IMR-90 (cell line): ENCODE measurements around the gene CRACDL. TPM values are rescaled to one million over a fixed set of nuclear protein-coding genes. Genes with fewer than 3 reads are reported as not detected.

Experiments
- ATAC-seq: fragments of 200-7000 bp; cut with Tn5 transposase; 2 replicates; pipeline ENCODE4 v1.9.1; 2020; ENCODE audit warnings: low read depth, mild to moderate bottlenecking, moderate library complexity
- BruUV-seq: library from RNA; stranded (reverse); fragments of 400-500 nt; replicated peaks from 2 replicates; lab custom pipeline; 2021; lab: Mats Ljungman, UMichigan
- CTCF ChIA-PET: fragments of 300-600 bp; formaldehyde crosslinking; extraction: SDS; loops from one replicate; lab custom pipeline; 2021; ENCODE audit warnings: antibody characterized with exemption; lab: Yijun Ruan, JAX
- POLR2A ChIA-PET: fragments of 300-600 bp; sonication (Branson Sonifier 250); formaldehyde crosslinking; loops from one replicate; lab custom pipeline; 2022; ENCODE audit warnings: antibody characterized with exemption; ENCODE audit not compliant: unreplicated experiment; lab: Charles Lee
- DNase-seq: peaks from one replicate; pipeline ENCODE4 v3.0.0; 2013
- H2AFZ ChIP-seq: replicated peaks from 2 replicates; pipeline ENCODE3; 2013; ENCODE audit warnings: low read length, mild to moderate bottlenecking; ENCODE audit not compliant: poor library complexity
- H2AK5ac ChIP-seq: 2 replicates; pipeline ENCODE4 v1.6.1; 2013; ENCODE audit warnings: low read depth, low read length, inconsistent platforms
- H2AK9ac ChIP-seq: replicated peaks from 2 replicates; pipeline ENCODE3; 2013; ENCODE audit warnings: mild to moderate bottlenecking, low read depth, low read length, moderate library complexity; ENCODE audit not compliant: poor library complexity
- H2BK120ac ChIP-seq: 2 replicates; pipeline ENCODE4 v1.6.1; 2013; ENCODE audit warnings: low read depth, low read length, inconsistent platforms
- H2BK15ac ChIP-seq: 3 replicates; pipeline ENCODE4 v1.6.1; 2013; ENCODE audit warnings: low read depth, low read length, inconsistent platforms
- H2BK20ac ChIP-seq: 2 replicates; pipeline ENCODE4 v1.6.1; 2013; ENCODE audit warnings: low read depth, mild to moderate bottlenecking, inconsistent platforms, low read length, moderate library complexity
- H2BK5ac ChIP-seq: 2 replicates; pipeline ENCODE4 v1.6.1; 2013; ENCODE audit warnings: mild to moderate bottlenecking, low read depth, low read length, inconsistent platforms; ENCODE audit not compliant: poor library complexity, severe bottlenecking
- H3K14ac ChIP-seq: replicated peaks from 2 replicates; pipeline ENCODE4 v1.6.1; 2013; ENCODE audit warnings: low read depth, low read length, inconsistent platforms
- H3K18ac ChIP-seq: 2 replicates; pipeline ENCODE4 v1.6.1; 2013; ENCODE audit warnings: low read depth, low read length, control low read depth
- H3K23ac ChIP-seq: 2 replicates; pipeline ENCODE4 v1.6.1; 2013; ENCODE audit warnings: low read depth, low read length, inconsistent platforms
- H3K27ac ChIP-seq: 2 replicates; pipeline ENCODE4 v1.5.1; 2013; ENCODE audit warnings: mild to moderate bottlenecking, control low read depth, low read length; ENCODE audit not compliant: insufficient read depth
- H3K27me3 ChIP-seq: 2 replicates; pipeline ENCODE4 v1.6.1; 2013; ENCODE audit warnings: low read length; ENCODE audit not compliant: control insufficient read depth, insufficient read depth
- H3K36me3 ChIP-seq: 2 replicates; pipeline ENCODE4 v1.6.1; 2013; ENCODE audit warnings: low read length, mixed read lengths; ENCODE audit not compliant: control insufficient read depth, insufficient read depth
- H3K4ac ChIP-seq: 2 replicates; pipeline ENCODE4 v1.6.1; 2013; ENCODE audit warnings: low read depth, low read length, inconsistent platforms
- H3K4me1 ChIP-seq: 2 replicates; pipeline ENCODE4 v1.6.1; 2013; ENCODE audit warnings: low read length, mixed read lengths; ENCODE audit not compliant: control insufficient read depth, insufficient read depth
- H3K4me2 ChIP-seq: 2 replicates; pipeline ENCODE4 v1.6.1; 2013; ENCODE audit warnings: low read depth, mild to moderate bottlenecking, control low read depth, low read length, moderate library complexity
- H3K4me3 ChIP-seq: 2 replicates; pipeline ENCODE4 v1.5.1; 2013; ENCODE audit warnings: low read depth, mild to moderate bottlenecking, control low read depth, low read length, moderate library complexity; ENCODE audit not compliant: insufficient read depth
- H3K56ac ChIP-seq: 2 replicates; pipeline ENCODE4 v1.6.1; 2013; ENCODE audit warnings: low read length, inconsistent platforms; ENCODE audit not compliant: insufficient read depth; ENCODE audit errors: extremely low read depth
- H3K79me1 ChIP-seq, 2 experiments: 2 replicates each; pipeline ENCODE4 v1.6.1; 2013; ENCODE audit warnings: low read length in 2 of 2, inconsistent platforms in 1 of 2, low read depth in 1 of 2
- H3K9ac ChIP-seq: 2 replicates; pipeline ENCODE4 v1.6.1; 2013; ENCODE audit warnings: low read depth, low read length, control low read depth
- H3K9me1 ChIP-seq: 2 replicates; pipeline ENCODE4 v1.6.1; 2013; ENCODE audit warnings: low read length, inconsistent platforms; ENCODE audit not compliant: insufficient read depth
- H3K9me3 ChIP-seq: 2 replicates; pipeline ENCODE4 v1.6.1; 2013; ENCODE audit warnings: low read length; ENCODE audit not compliant: control insufficient read depth, insufficient read depth
- H4K20me1 ChIP-seq: 2 replicates; pipeline ENCODE4 v1.6.1; 2013; ENCODE audit warnings: low read length, inconsistent platforms; ENCODE audit not compliant: insufficient read depth
- H4K5ac ChIP-seq: 2 replicates; pipeline ENCODE4 v1.6.1; 2013; ENCODE audit warnings: mild to moderate bottlenecking, low read depth, low read length, control low read depth
- H4K8ac ChIP-seq, 2 experiments: 2 replicates each; pipeline ENCODE4 v1.6.1; 2013; ENCODE audit warnings: low read depth in 2 of 2, low read length in 2 of 2, control low read depth in 1 of 2, inconsistent platforms in 1 of 2
- H4K91ac ChIP-seq: 2 replicates; pipeline ENCODE4 v1.6.1; 2013; ENCODE audit warnings: low read depth, low read length, inconsistent platforms; ENCODE audit not compliant: insufficient read depth
- USF2 ChIP-seq: fragments of 150-350 bp; IDR thresholded peaks from 2 replicates; pipeline ENCODE4 v1.6.1; 2017; ENCODE audit warnings: mild to moderate bottlenecking, antibody characterized with exemption, low read length, low read depth
- WGBS, 2 experiments: methylation state at CpG; one replicate each; pipeline versions ENCODE4 v1.1.5 to v1.1.7; 2013; ENCODE audit warnings: missing lambda C conversion rate in 2 of 2; ENCODE audit not compliant: insufficient read length in 1 of 2; ENCODE audit errors: extremely low coverage in 2 of 2; 5-methylcytosine and 5-hydroxymethylcytosine counted together
- dilution Hi-C: fragments of 300-500 bp; cut with HindIII; formaldehyde crosslinking; loops from one replicate; pipeline ENCODE4 v1.14.3; 2018; ENCODE audit warnings: low sequenced_read_pairs; ENCODE audit not compliant: unreplicated experiment
- in situ Hi-C: fragments of 300-500 bp; cut with MboI; formaldehyde crosslinking; loops from 3 replicates; pipeline ENCODE4 v1.14.3; 2019; ENCODE audit warnings: low sequenced_read_pairs, inconsistent platforms, mixed read lengths
- intact Hi-C: fragments of 100-400 bp; cut with micrococcal nuclease; formaldehyde crosslinking; loops from 2 replicates; pipeline ENCODE4 v1.10.0; 2022
- polyA plus RNA-seq, 3 experiments: library from polyadenylated mRNA; depleted of rRNA; stranded (reverse); fragments of >200 nt; gene quantifications; 2 replicates each; pipeline ENCODE4 v1.2.3, GENCODE V29; 2012; ENCODE audit warnings: low replicate concordance in 1 of 3
- total RNA-seq: library from RNA; depleted of rRNA; stranded (reverse); fragments of >200 nt; gene quantifications from 2 replicates; pipeline ENCODE4 v1.2.3, GENCODE V29; 2012

CRACDL gene
- total and polyA plus RNA-seq, 2 of the 4 experiments (the other 2 are of a cell fraction): not detected

- Histone ChIP-seq H3K23ac (no peak overlapping the region), H3K79me1 (no peaks in the 10 kb centered on the region), H3K36me3 (no peaks in the 10 kb centered on the region), H3K27me3 (peaks cover 7% of the 10 kb centered on the region; the same call in 1 of the 2 replicates), H3K4ac (no peak overlapping the region), H2AFZ (no peak overlapping the region), H2BK15ac (no peak overlapping the region), H3K9ac (no peak overlapping the region), H3K9me1 (no peaks in the 10 kb centered on the region), H3K27ac (no peak overlapping the region), H2BK120ac (no peak overlapping the region), H2AK9ac (no peak overlapping the region), H3K4me3 (no peak overlapping the region), H3K4me1 (no peaks in the 10 kb centered on the region), H3K9me3 (no peaks in the 10 kb centered on the region), H2AK5ac (no peak overlapping the region), H4K91ac (no peak overlapping the region), H3K18ac (no peak overlapping the region), H2BK20ac (no peak overlapping the region), H3K4me2 (no peak overlapping the region), H4K5ac (no peak overlapping the region), H4K20me1 (no peaks in the 10 kb centered on the region), H2BK5ac (no peak overlapping the region), H3K56ac (no peak overlapping the region), H3K14ac (no peak overlapping the region), H4K8ac (no peak overlapping the region)
- POLR2A ChIA-PET: no interaction called here
- dilution Hi-C loops: no loop called here
- intact Hi-C loops: no loop called here
- no CpG with 5 or more reads among the region's 1 CpG for WGBS, 2 experiments
- DNase-seq: no peak
- no TSS peak for BruUV-seq
- TF ChIP-seq USF2: no peak
- CTCF ChIA-PET: no interaction called here
- in situ Hi-C loops: no loop called here
- no peak for ATAC-seq
Measured at GRCh38 chr2:98801286-98801685, 134.7 kb downstream of the CRACDL start.
